T-helper 1 cell treated with Interleukin-12 subunit alpha and Interleukin-12 subunit beta and Interleukin-4 antibody, amounts not matched to agents 30 μg/mL and 1 μg/mL, for 36 hours (primary cell): ENCODE results near the gene VPS54.
A peak's percentile ranks its signal among the peaks of the same experiment; 100 is the strongest.
"Not testable (repeated sequence)": the region's sequence is repeated elsewhere in the genome, so short reads cannot be mapped to it uniquely, and the experiment has no call there.

Experiments used
- H3K27ac Mint-ChIP-seq: one replicate; pipeline ENCODE4 v1.8.0; 2021; ENCODE audit warnings: mild to moderate bottlenecking, mixed read lengths
- H3K27me3 Mint-ChIP-seq: one replicate; pipeline ENCODE4 v1.8.0; 2021; ENCODE audit warnings: low read depth, mixed read lengths
- H3K36me3 Mint-ChIP-seq: one replicate; pipeline ENCODE4 v1.8.0; 2021; ENCODE audit warnings: low read depth, mixed read lengths
- H3K4me1 Mint-ChIP-seq: one replicate; pipeline ENCODE4 v1.8.0; 2021; ENCODE audit warnings: low read depth, mixed read lengths
- H3K4me3 Mint-ChIP-seq: one replicate; pipeline ENCODE4 v1.8.0; 2021; ENCODE audit warnings: mild to moderate bottlenecking, moderate library complexity, mixed read lengths
- H3K9me3 Mint-ChIP-seq: one replicate; pipeline ENCODE4 v1.8.0; 2021; ENCODE audit warnings: mixed read lengths

Gene VPS54

GRCh38 chr2:63992061-63992685 lies 27.1 kb downstream of the VPS54 start:
- Mint-ChIP-seq H3K27ac (no peak overlapping the region), H3K36me3 (peaks cover 15% of the 10 kb centered on the region), H3K4me3 (no peak overlapping the region), H3K27me3 (no peaks in the 10 kb centered on the region), H3K4me1 (peaks cover 7% of the 10 kb centered on the region), H3K9me3 (peaks cover 22% of the 10 kb centered on the region)

GRCh38 chr2:63991173-63991999 lies 27.8 kb downstream of the VPS54 start:
- Mint-ChIP-seq H3K9me3 (peaks cover 16% of the 10 kb centered on the region), H3K36me3 (peaks cover 12% of the 10 kb centered on the region)
- not testable (repeated sequence) for H3K27ac Mint-ChIP-seq, H3K4me3 Mint-ChIP-seq, H3K27me3 Mint-ChIP-seq, H3K4me1 Mint-ChIP-seq

GRCh38 chr2:63990072-63990471 lies 29.2 kb downstream of the VPS54 start:
- Mint-ChIP-seq H3K36me3 (peaks cover 12% of the 10 kb centered on the region), H3K9me3 (peaks cover 16% of the 10 kb centered on the region), H3K4me1 (peaks cover 13% of the 10 kb centered on the region), H3K27me3 (no peaks in the 10 kb centered on the region), H3K27ac (no peak overlapping the region), H3K4me3 (no peak overlapping the region)

- not testable (repeated sequence) for H3K27ac Mint-ChIP-seq, H3K27me3 Mint-ChIP-seq, H3K36me3 Mint-ChIP-seq, H3K4me3 Mint-ChIP-seq
- peaks cover 13% of the 10 kb centered on the region for H3K4me1 Mint-ChIP-seq
- H3K9me3 Mint-ChIP-seq: peaks cover 16% of the 10 kb centered on the region
Observed at GRCh38 chr2:63988842-63989436, 30.3 kb downstream of the VPS54 start.

- Mint-ChIP-seq H3K9me3 (peaks cover 5% of the 10 kb centered on the region), H3K4me3 (no peak overlapping the region)
Observed at GRCh38 chr2:63984606-63985359, 34.4 kb downstream of the VPS54 start.

GRCh38 chr2:63983986-63984605 lies 35.1 kb downstream of the VPS54 start:
- no peak overlapping the region for H3K27ac Mint-ChIP-seq
- no peaks in the 10 kb centered on the region for H3K27me3 Mint-ChIP-seq
- H3K9me3 Mint-ChIP-seq: peaks cover 1% of the 10 kb centered on the region

More at GRCh38 chr2:63984606-63985359, 34.4 kb downstream of the VPS54 start:
- Mint-ChIP-seq H3K4me1 (peaks cover 19% of the 10 kb centered on the region), H3K27me3 (no peaks in the 10 kb centered on the region), H3K36me3 (peaks cover 14% of the 10 kb centered on the region), H3K27ac (peak overlapping the region; percentile 46)

GRCh38 chr2:63982335-63982734 lies 36.9 kb downstream of the VPS54 start:
- no peaks in the 10 kb centered on the region for H3K27me3 Mint-ChIP-seq
- no peaks in the 10 kb centered on the region for H3K9me3 Mint-ChIP-seq
- H3K27ac Mint-ChIP-seq: no peak overlapping the region
- H3K36me3 Mint-ChIP-seq: peaks cover 17% of the 10 kb centered on the region
- H3K4me3 Mint-ChIP-seq: no peak overlapping the region
- peaks cover 31% of the 10 kb centered on the region for H3K4me1 Mint-ChIP-seq

More at GRCh38 chr2:63983986-63984605, 35.1 kb downstream of the VPS54 start:
- no peak overlapping the region for H3K4me3 Mint-ChIP-seq
- H3K4me1 Mint-ChIP-seq: peaks cover 19% of the 10 kb centered on the region
- peaks cover 12% of the 10 kb centered on the region for H3K36me3 Mint-ChIP-seq

GRCh38 chr2:63981702-63982103 lies 37.5 kb downstream of the VPS54 start:
- Mint-ChIP-seq H3K4me1 (peaks cover 34% of the 10 kb centered on the region), H3K9me3 (no peaks in the 10 kb centered on the region), H3K4me3 (no peak overlapping the region)

GRCh38 chr2:63980794-63981193 lies 38.4 kb downstream of the VPS54 start:
- peaks cover 24% of the 10 kb centered on the region for H3K36me3 Mint-ChIP-seq
- no peaks in the 10 kb centered on the region for H3K27me3 Mint-ChIP-seq
- H3K27ac Mint-ChIP-seq: no peak overlapping the region
- no peaks in the 10 kb centered on the region for H3K9me3 Mint-ChIP-seq
- peaks cover 34% of the 10 kb centered on the region for H3K4me1 Mint-ChIP-seq
- H3K4me3 Mint-ChIP-seq: no peak overlapping the region

More at GRCh38 chr2:63981702-63982103, 37.5 kb downstream of the VPS54 start:
- peaks cover 20% of the 10 kb centered on the region for H3K36me3 Mint-ChIP-seq
- H3K27me3 Mint-ChIP-seq: no peaks in the 10 kb centered on the region
- H3K27ac Mint-ChIP-seq: no peak overlapping the region

- H3K36me3 Mint-ChIP-seq: peaks cover 45% of the 10 kb centered on the region
Observed at GRCh38 chr2:63977904-63978303, 41.3 kb downstream of the VPS54 start.

GRCh38 chr2:63976125-63976510 lies 43.1 kb downstream of the VPS54 start:
- H3K36me3 Mint-ChIP-seq: peaks cover 44% of the 10 kb centered on the region

More at GRCh38 chr2:63977904-63978303, 41.3 kb downstream of the VPS54 start:
- no peaks in the 10 kb centered on the region for H3K9me3 Mint-ChIP-seq
- H3K27ac Mint-ChIP-seq: peak overlapping the region; percentile 64
- H3K4me1 Mint-ChIP-seq: peaks cover 21% of the 10 kb centered on the region
- peak overlapping the region; percentile 47 for H3K4me3 Mint-ChIP-seq
- H3K27me3 Mint-ChIP-seq: no peaks in the 10 kb centered on the region

GRCh38 chr2:63975437-63976124 lies 43.6 kb downstream of the VPS54 start:
- no peak overlapping the region for H3K4me3 Mint-ChIP-seq
- H3K27me3 Mint-ChIP-seq: no peaks in the 10 kb centered on the region
- H3K27ac Mint-ChIP-seq: no peak overlapping the region
- peaks cover 44% of the 10 kb centered on the region for H3K36me3 Mint-ChIP-seq
- H3K9me3 Mint-ChIP-seq: no peaks in the 10 kb centered on the region
- H3K4me1 Mint-ChIP-seq: peaks cover 16% of the 10 kb centered on the region

More at GRCh38 chr2:63976125-63976510, 43.1 kb downstream of the VPS54 start:
- Mint-ChIP-seq H3K27ac (no peak overlapping the region), H3K9me3 (no peaks in the 10 kb centered on the region), H3K4me1 (peaks cover 16% of the 10 kb centered on the region), H3K4me3 (no peak overlapping the region), H3K27me3 (no peaks in the 10 kb centered on the region)

- peaks cover 14% of the 10 kb centered on the region for H3K4me1 Mint-ChIP-seq
Observed at GRCh38 chr2:63975036-63975435, 44.2 kb downstream of the VPS54 start.

More at GRCh38 chr2:63975036-63975435, 44.2 kb downstream of the VPS54 start:
- peaks cover 40% of the 10 kb centered on the region for H3K36me3 Mint-ChIP-seq
- not testable (repeated sequence) for H3K27ac Mint-ChIP-seq, H3K9me3 Mint-ChIP-seq, H3K27me3 Mint-ChIP-seq, H3K4me3 Mint-ChIP-seq
